ENCODE data around the gene GFPT1.

- TF ChIP-seq EZH2 (IDR thresholded peaks at IDR 0.05) = no peak
- TF ChIP-seq POLR2AphosphoS5 (IDR thresholded peaks at IDR 0.05; ENCODE audit: borderline replicate concordance, low read depth, low read length) = no peak
- no peak for TF ChIP-seq FOXP2 (optimal IDR thresholded peaks at IDR 0.05; ENCODE audit: control extremely low read depth, extremely low read length, insufficient read depth)
These were observed 49.5 kb upstream of the GFPT1 start for GRCh38 chr2:69436596-69436937.
